CD4-positive, CD25-positive, alpha-beta regulatory T cell (primary cell): Measurements from ENCODE around the gene PDE6D. TPM values are rescaled to one million over a fixed set of nuclear protein-coding genes. Genes with fewer than 3 reads are reported as not detected.

Experiments used
- ATAC-seq, 2 donors: fragments of 150-1000 bp; cut with Tn5 transposase; one replicate each; pipeline ENCODE4 v1.10.0; 2021; ENCODE audit warnings: low read depth in 2 of 2, moderate number of reproducible peaks in 2 of 2, moderate library complexity in 1 of 2
- DNase-seq, 3 donors: peaks; one replicate each; pipeline versions ENCODE4 v3.0.0 to v3.0.0-alpha.2; 2012 to 2022; ENCODE audit warnings: mixed read lengths in 1 of 3
- H3K27ac ChIP-seq: one replicate; pipeline ENCODE4 v1.7.0; 2013; ENCODE audit warnings: mild to moderate bottlenecking, low read length; ENCODE audit not compliant: insufficient read depth, poor library complexity, severe bottlenecking
- H3K27me3 ChIP-seq: one replicate; pipeline ENCODE4 v1.7.0; 2013; ENCODE audit warnings: low read length; ENCODE audit not compliant: control insufficient read depth, insufficient read depth
- H3K36me3 ChIP-seq: one replicate; pipeline ENCODE4 v1.7.0; 2013; ENCODE audit warnings: mild to moderate bottlenecking, low read length, moderate library complexity; ENCODE audit not compliant: control insufficient read depth, insufficient read depth
- H3K4me1 ChIP-seq: 2 replicates; pipeline ENCODE4 v1.7.0; 2013; ENCODE audit warnings: mild to moderate bottlenecking, low read length; ENCODE audit not compliant: insufficient read depth, control insufficient read depth, poor library complexity, severe bottlenecking
- H3K4me3 ChIP-seq: one replicate; pipeline ENCODE4 v1.7.0; 2013; ENCODE audit warnings: low read depth, mild to moderate bottlenecking, low read length, moderate library complexity
- H3K9me3 ChIP-seq, 2 experiments: 1 replicate in 1 of 2; 2 replicates in 1 of 2; pipeline ENCODE4 v1.7.0; 2013; ENCODE audit warnings: low read length in 2 of 2, mild to moderate bottlenecking in 1 of 2, moderate library complexity in 1 of 2; ENCODE audit not compliant: control insufficient read depth in 2 of 2
- H3K27ac Mint-ChIP-seq, 3 donors: one replicate each; pipeline ENCODE4 v1.8.0; 2020 to 2022; ENCODE audit warnings: mild to moderate bottlenecking in 3 of 3, mixed read lengths in 3 of 3, moderate library complexity in 2 of 3
- H3K27me3 Mint-ChIP-seq: one replicate; pipeline ENCODE4 v1.8.0; 2022; ENCODE audit warnings: mild to moderate bottlenecking, mixed read lengths
- H3K36me3 Mint-ChIP-seq: one replicate; pipeline ENCODE4 v1.8.0; 2020; ENCODE audit warnings: mixed read lengths
- H3K4me1 Mint-ChIP-seq, 4 donors: one replicate each; pipeline ENCODE4 v1.8.0; 2020 to 2022; ENCODE audit warnings: mixed read lengths in 4 of 4, mild to moderate bottlenecking in 1 of 4
- H3K4me3 Mint-ChIP-seq, 4 donors: one replicate each; pipeline ENCODE4 v1.8.0; 2020 to 2022; ENCODE audit warnings: mild to moderate bottlenecking in 4 of 4, mixed read lengths in 4 of 4, moderate library complexity in 3 of 4
- H3K9me3 Mint-ChIP-seq, 7 donors: one replicate each; pipeline ENCODE4 v1.8.0; 2020 to 2022; ENCODE audit warnings: mixed read lengths in 7 of 7, mild to moderate bottlenecking in 3 of 7, moderate library complexity in 2 of 7
- polyA plus RNA-seq, 4 donors: library from polyadenylated mRNA; unstranded; fragments of 300-500 nt; fragmentation: Illumina TruSeq; gene quantifications; one replicate each; pipeline ENCODE4 v1.2.3, GENCODE V29; 2021
- total RNA-seq: library from RNA; stranded (reverse); gene quantifications from one replicate; pipeline ENCODE4 v1.2.3, GENCODE V29; 2022

The PDE6D gene
- total and polyA plus RNA-seq, 5 donors from 2014 or later = 25.7 to 82.2 (median 59.5) TPM

GRCh38 chr2:231720987-231721966 is 59.8 kb downstream of the PDE6D start:
- H3K36me3 ChIP-seq = no peaks in the 10 kb centered on the region
- H3K27ac Mint-ChIP-seq = no peak overlapping the region
- no peaks in the 10 kb centered on the region for H3K4me1 ChIP-seq
- H3K4me3 ChIP-seq = no peak overlapping the region
- no peak overlapping the region for H3K4me3 Mint-ChIP-seq
- ATAC-seq (no peak), DNase-seq (no peak)
- no peaks in the 10 kb centered on the region for H3K9me3 Mint-ChIP-seq
- H3K27me3 ChIP-seq = no peaks in the 10 kb centered on the region
- no peaks in the 10 kb centered on the region for H3K36me3 Mint-ChIP-seq
- H3K4me1 Mint-ChIP-seq = peaks cover 0 to 5% (median 0%) of the 10 kb centered on the region in 4 donors
- no peaks in the 10 kb centered on the region for H3K9me3 ChIP-seq
- H3K27ac ChIP-seq = no peak overlapping the region
- H3K27me3 Mint-ChIP-seq = peaks cover 4% of the 10 kb centered on the region

GRCh38 chr2:231720292-231720986 is 60.6 kb downstream of the PDE6D start:
- Mint-ChIP-seq H3K4me1 (peaks cover 0 to 8% (median 4%) of the 10 kb centered on the region in 4 donors), H3K9me3 (no peaks in the 10 kb centered on the region), H3K4me3 (no peak overlapping the region), H3K36me3 (no peaks in the 10 kb centered on the region), H3K27ac (no peak overlapping the region), H3K27me3 (peaks cover 4% of the 10 kb centered on the region)
- H3K27ac ChIP-seq = no peak overlapping the region
- no peaks in the 10 kb centered on the region for H3K9me3 ChIP-seq
- DNase-seq (no peak), ATAC-seq (no peak)
- H3K36me3 ChIP-seq = no peaks in the 10 kb centered on the region
- no peak overlapping the region for H3K4me3 ChIP-seq
- no peaks in the 10 kb centered on the region for H3K27me3 ChIP-seq
- peaks cover 2% of the 10 kb centered on the region for H3K4me1 ChIP-seq

GRCh38 chr2:231718799-231719198 is 62.3 kb downstream of the PDE6D start:
- H3K27me3 Mint-ChIP-seq = peaks cover 4% of the 10 kb centered on the region

GRCh38 chr2:231717281-231718171 is 63.6 kb downstream of the PDE6D start:
- no peaks in the 10 kb centered on the region for H3K9me3 ChIP-seq
- no peak overlapping the region for H3K4me3 ChIP-seq
- ATAC-seq (no peak), DNase-seq (peak in 1 of 3 donors; percentile 30)
- Mint-ChIP-seq H3K4me1 (peaks cover 5 to 24% (median 16%) of the 10 kb centered on the region in 4 donors), H3K27ac (no peak overlapping the region), H3K36me3 (peaks cover under 1% of the 10 kb centered on the region), H3K4me3 (no peak overlapping the region), H3K27me3 (peaks cover 10% of the 10 kb centered on the region), H3K9me3 (no peaks in the 10 kb centered on the region)
- no peak overlapping the region for H3K27ac ChIP-seq
- no peaks in the 10 kb centered on the region for H3K27me3 ChIP-seq
- H3K4me1 ChIP-seq = peaks cover 21% of the 10 kb centered on the region
- H3K36me3 ChIP-seq = peaks cover 4% of the 10 kb centered on the region

More at GRCh38 chr2:231718799-231719198, 62.3 kb downstream of the PDE6D start:
- H3K27ac Mint-ChIP-seq = no peak overlapping the region
- no peak for DNase-seq
- no peaks in the 10 kb centered on the region for H3K9me3 Mint-ChIP-seq
- H3K4me1 ChIP-seq = peaks cover 15% of the 10 kb centered on the region
- no peaks in the 10 kb centered on the region for H3K36me3 ChIP-seq
- no peaks in the 10 kb centered on the region for H3K27me3 ChIP-seq
- ATAC-seq = no peak
- no peak overlapping the region for H3K27ac ChIP-seq
- H3K4me3 Mint-ChIP-seq = no peak overlapping the region
- peaks cover 5 to 14% (median 9%) of the 10 kb centered on the region in 4 donors for H3K4me1 Mint-ChIP-seq
- no peaks in the 10 kb centered on the region for H3K36me3 Mint-ChIP-seq
- H3K4me3 ChIP-seq = no peak overlapping the region
- H3K9me3 ChIP-seq = no peaks in the 10 kb centered on the region

GRCh38 chr2:231716666-231717280 is 64.3 kb downstream of the PDE6D start:
- H3K27ac ChIP-seq = no peak overlapping the region
- no peaks in the 10 kb centered on the region for H3K9me3 ChIP-seq
- H3K4me1 ChIP-seq = peaks cover 28% of the 10 kb centered on the region
- no peaks in the 10 kb centered on the region for H3K27me3 ChIP-seq
- no peak overlapping the region for H3K27ac Mint-ChIP-seq
- H3K36me3 Mint-ChIP-seq = peaks cover 8% of the 10 kb centered on the region
- no peak for ATAC-seq
- H3K27me3 Mint-ChIP-seq = peaks cover 18% of the 10 kb centered on the region
- peaks cover 0 to 3% (median 0%) of the 10 kb centered on the region in 7 donors for H3K9me3 Mint-ChIP-seq
- H3K4me1 Mint-ChIP-seq = peaks cover 5 to 31% (median 22%) of the 10 kb centered on the region in 4 donors
- H3K4me3 ChIP-seq = no peak overlapping the region
- DNase-seq = no peak
- no peak overlapping the region for H3K4me3 Mint-ChIP-seq
- H3K36me3 ChIP-seq = peaks cover 11% of the 10 kb centered on the region

GRCh38 chr2:231715988-231716616 is 65.0 kb downstream of the PDE6D start:
- Mint-ChIP-seq H3K4me1 (peaks cover 11 to 38% (median 28%) of the 10 kb centered on the region in 4 donors), H3K9me3 (peaks cover 0 to 3% (median 0%) of the 10 kb centered on the region in 7 donors), H3K27ac (peak overlapping the region in 1 of 3 donors; percentile 71), H3K27me3 (peaks cover 23% of the 10 kb centered on the region), H3K36me3 (peaks cover 15% of the 10 kb centered on the region), H3K4me3 (peak overlapping the region in 2 of 4 donors; percentile 54 to 80)
- Histone ChIP-seq H3K4me3 (no peak overlapping the region), H3K27ac (no peak overlapping the region), H3K9me3 (no peaks in the 10 kb centered on the region), H3K4me1 (peaks cover 35% of the 10 kb centered on the region), H3K36me3 (peaks cover 18% of the 10 kb centered on the region), H3K27me3 (no peaks in the 10 kb centered on the region)
- DNase-seq (no peak), ATAC-seq (no peak)
